PC-9 (cell line): ENCODE data around the gene WDR93. TPM values are rescaled to one million over a fixed set of nuclear protein-coding genes. Genes with fewer than 3 reads are reported as not detected.
"Not testable (repeated sequence)": the region's sequence is repeated elsewhere in the genome, so short reads cannot be mapped to it uniquely, and the experiment has no call there.

Experiments
- BruUV-seq: library from RNA; stranded (reverse); fragments of 400-500 nt; replicated peaks from 2 replicates; lab custom pipeline; 2021; lab: Mats Ljungman, UMichigan
- CTCF ChIA-PET: fragments of 300-600 bp; sonication (Branson Sonifier 250); formaldehyde crosslinking; loops from one replicate; lab custom pipeline; 2022; ENCODE audit warnings: antibody characterized with exemption; lab: Charles Lee
- POLR2A ChIA-PET: fragments of 300-600 bp; sonication (Branson Sonifier 250); formaldehyde crosslinking; loops from one replicate; lab custom pipeline; 2022; ENCODE audit warnings: antibody characterized with exemption; ENCODE audit not compliant: unreplicated experiment; lab: Charles Lee
- DNase-seq, 2 experiments: peaks; one replicate each; pipeline versions ENCODE4 v3.0.0 to v3.0.0-alpha.2; 2015 to 2022; ENCODE audit warnings: mixed read lengths in 1 of 2
- H2AFZ ChIP-seq: fragments of 200-600 bp; sonication (generic); 2 replicates; pipeline ENCODE4 v1.8.1; 2017; ENCODE audit warnings: antibody characterized with exemption
- H3F3A ChIP-seq: fragments of 200-600 bp; sonication (generic); 2 replicates; pipeline ENCODE4 v1.8.1; 2017; ENCODE audit warnings: antibody characterized with exemption, mild to moderate bottlenecking, low read depth; ENCODE audit not compliant: insufficient read depth
- H3K27ac ChIP-seq: fragments of 200-600 bp; sonication (generic); 2 replicates; pipeline ENCODE4 v1.6.1; 2016; ENCODE audit warnings: mixed run types
- H3K27me3 ChIP-seq: fragments of 200-600 bp; sonication (generic); 2 replicates; pipeline ENCODE4 v1.6.1; 2016; ENCODE audit warnings: low read depth, mixed run types; ENCODE audit not compliant: insufficient read depth
- H3K36me3 ChIP-seq: fragments of 200-600 bp; sonication (generic); 2 replicates; pipeline ENCODE4 v1.6.1; 2016; ENCODE audit warnings: low read depth, mixed run types
- H3K4me1 ChIP-seq: fragments of 200-600 bp; sonication (generic); replicated peaks from 2 replicates; pipeline ENCODE4 v1.6.1; 2016; ENCODE audit warnings: mixed run types; ENCODE audit not compliant: insufficient read depth
- H3K4me2 ChIP-seq: fragments of 200-600 bp; sonication (generic); 2 replicates; pipeline ENCODE4 v1.6.1; 2017; ENCODE audit warnings: mixed run types
- H3K4me3 ChIP-seq: fragments of 200-600 bp; sonication (generic); 2 replicates; pipeline ENCODE4 v1.6.1; 2016; ENCODE audit warnings: mixed run types
- H3K79me2 ChIP-seq: fragments of 200-600 bp; sonication (generic); 2 replicates; pipeline ENCODE4 v1.6.1; 2017; ENCODE audit warnings: low read depth, mixed run types
- H3K9me2 ChIP-seq: fragments of 200-600 bp; sonication (generic); 2 replicates; pipeline ENCODE4 v1.8.1; 2017; ENCODE audit warnings: mild to moderate bottlenecking; ENCODE audit not compliant: insufficient read depth
- H3K9me3 ChIP-seq: fragments of 200-600 bp; sonication (generic); 2 replicates; pipeline ENCODE4 v1.8.1; 2016; ENCODE audit warnings: low read depth; ENCODE audit not compliant: insufficient read depth
- H4K20me1 ChIP-seq: fragments of 200-600 bp; sonication (generic); 2 replicates; pipeline ENCODE4 v1.8.1; 2017; ENCODE audit not compliant: insufficient read depth
- EZH2 ChIP-seq: fragments of 200-600 bp; sonication (generic); IDR thresholded peaks from 2 replicates; pipeline ENCODE4 v1.8.0; 2017; ENCODE audit warnings: antibody characterized with exemption, low read depth
- intact Hi-C: fragments of 100-400 bp; cut with micrococcal nuclease; formaldehyde crosslinking; loops from one replicate; pipeline ENCODE4 v1.10.0; 2022; ENCODE audit not compliant: unreplicated experiment
- total RNA-seq: library from RNA; stranded (reverse); gene quantifications from 2 replicates; pipeline ENCODE4 v1.2.3, GENCODE V29; 2021
- TF ChIP-seq, protein P1 (sequence below): fragments of 200-600 bp; sonication (generic); conservative IDR thresholded peaks from 2 replicates; pipeline ENCODE4 v1.6.1; 2017; ENCODE audit warnings: mixed run types, antibody characterized with exemption, mild to moderate bottlenecking, moderate library complexity

The WDR93 gene
- total RNA-seq, 1 experiment from 2014 or later, result 1.8 TPM

DNA sequence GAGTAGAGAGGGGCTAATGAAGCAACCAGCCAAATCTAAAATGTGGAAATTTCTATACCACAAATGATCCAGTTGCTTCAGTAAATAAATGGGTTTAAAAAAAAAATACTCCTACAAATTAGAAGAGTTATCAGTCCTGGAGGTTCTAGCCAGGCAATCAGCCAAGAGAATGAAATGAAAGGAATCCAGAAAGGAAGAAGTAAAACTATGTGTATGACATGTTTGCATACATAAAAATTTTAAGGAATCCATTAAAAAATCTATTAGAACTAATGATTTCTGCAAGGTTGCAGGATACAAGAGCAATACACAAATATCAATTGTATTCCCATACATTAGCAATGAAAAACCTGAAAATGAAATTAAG, 95.1 kb downstream of the WDR93 start:
- ChIA-PET CTCF (interaction anchor here (1.6 kb wide), 1 partner anchor 25 kb away, joined by 6 read pairs; no protein-coding TSS in a partner anchor), POLR2A (no interaction called here)
- no TSS peak for BruUV-seq
- no peaks in the 10 kb centered on the region for H4K20me1 ChIP-seq
- H3K4me1 ChIP-seq, result peaks cover 61% of the 10 kb centered on the region
- peaks cover 26% of the 10 kb centered on the region for H3K36me3 ChIP-seq
- H3K27ac ChIP-seq, result peak overlapping the region; percentile 96
- intact Hi-C loops, result loop anchor here (1.0 to 2.0 kb wide), 2 partner anchors 35 to 51 kb away; no protein-coding TSS in a partner anchor
- no peak overlapping the region for H2AFZ ChIP-seq
- peaks cover 80% of the 10 kb centered on the region for H3F3A ChIP-seq
- DNase-seq, result peak in 1 of 2 experiments; percentile 81
- no peaks in the 10 kb centered on the region for H3K79me2 ChIP-seq
- H3K4me3 ChIP-seq, result no peak overlapping the region
- no peak for TF ChIP-seq EZH2
- TF ChIP-seq, protein P1, sequence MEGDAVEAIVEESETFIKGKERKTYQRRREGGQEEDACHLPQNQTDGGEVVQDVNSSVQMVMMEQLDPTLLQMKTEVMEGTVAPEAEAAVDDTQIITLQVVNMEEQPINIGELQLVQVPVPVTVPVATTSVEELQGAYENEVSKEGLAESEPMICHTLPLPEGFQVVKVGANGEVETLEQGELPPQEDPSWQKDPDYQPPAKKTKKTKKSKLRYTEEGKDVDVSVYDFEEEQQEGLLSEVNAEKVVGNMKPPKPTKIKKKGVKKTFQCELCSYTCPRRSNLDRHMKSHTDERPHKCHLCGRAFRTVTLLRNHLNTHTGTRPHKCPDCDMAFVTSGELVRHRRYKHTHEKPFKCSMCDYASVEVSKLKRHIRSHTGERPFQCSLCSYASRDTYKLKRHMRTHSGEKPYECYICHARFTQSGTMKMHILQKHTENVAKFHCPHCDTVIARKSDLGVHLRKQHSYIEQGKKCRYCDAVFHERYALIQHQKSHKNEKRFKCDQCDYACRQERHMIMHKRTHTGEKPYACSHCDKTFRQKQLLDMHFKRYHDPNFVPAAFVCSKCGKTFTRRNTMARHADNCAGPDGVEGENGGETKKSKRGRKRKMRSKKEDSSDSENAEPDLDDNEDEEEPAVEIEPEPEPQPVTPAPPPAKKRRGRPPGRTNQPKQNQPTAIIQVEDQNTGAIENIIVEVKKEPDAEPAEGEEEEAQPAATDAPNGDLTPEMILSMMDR, result no peak
- no peaks in the 10 kb centered on the region for H3K9me3 ChIP-seq
- H3K4me2 ChIP-seq, result peak overlapping the region; percentile 51
- H3K9me2 ChIP-seq, result no peaks in the 10 kb centered on the region
- H3K27me3 ChIP-seq, result no peaks in the 10 kb centered on the region

DNA sequence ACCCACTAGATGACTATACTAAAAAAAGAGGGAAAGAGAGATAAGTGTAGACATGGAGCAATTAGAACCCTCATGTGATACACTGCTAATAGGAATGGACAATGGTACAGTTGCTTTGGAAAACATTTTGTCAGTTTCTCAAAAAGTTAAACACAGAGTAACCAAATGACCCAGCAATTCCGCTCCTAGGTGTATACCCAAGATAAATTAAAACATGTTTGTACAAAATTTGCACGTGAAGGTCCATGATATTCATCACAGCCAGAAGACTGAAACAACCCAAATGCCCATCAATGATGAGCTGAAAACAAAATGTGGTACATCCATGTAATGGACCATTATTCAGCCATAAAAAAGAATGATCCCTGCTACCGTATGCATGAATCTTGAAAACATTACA, 97.3 kb downstream of the WDR93 start:
- H3K79me2 ChIP-seq, result no peaks in the 10 kb centered on the region
- H3K4me3 ChIP-seq, result no peak overlapping the region
- H3K4me1 ChIP-seq, result peaks cover 39% of the 10 kb centered on the region
- H3K36me3 ChIP-seq, result peaks cover 41% of the 10 kb centered on the region
- H3K4me2 ChIP-seq, result no peak overlapping the region
- no peak for TF ChIP-seq EZH2
- TF ChIP-seq, protein P1, result no peak
- BruUV-seq, result no TSS peak
- ChIA-PET CTCF (no interaction called here), POLR2A (no interaction called here)
- H3K9me3 ChIP-seq, result no peaks in the 10 kb centered on the region
- H4K20me1 ChIP-seq, result no peaks in the 10 kb centered on the region
- H3K27me3 ChIP-seq, result no peaks in the 10 kb centered on the region
- no peak for DNase-seq
- intact Hi-C loops, result no loop called here
- no peaks in the 10 kb centered on the region for H3K9me2 ChIP-seq
- H3F3A ChIP-seq, result peaks cover 72% of the 10 kb centered on the region
- H2AFZ ChIP-seq, result no peak overlapping the region
- H3K27ac ChIP-seq, result peak overlapping the region; percentile 96

DNA sequence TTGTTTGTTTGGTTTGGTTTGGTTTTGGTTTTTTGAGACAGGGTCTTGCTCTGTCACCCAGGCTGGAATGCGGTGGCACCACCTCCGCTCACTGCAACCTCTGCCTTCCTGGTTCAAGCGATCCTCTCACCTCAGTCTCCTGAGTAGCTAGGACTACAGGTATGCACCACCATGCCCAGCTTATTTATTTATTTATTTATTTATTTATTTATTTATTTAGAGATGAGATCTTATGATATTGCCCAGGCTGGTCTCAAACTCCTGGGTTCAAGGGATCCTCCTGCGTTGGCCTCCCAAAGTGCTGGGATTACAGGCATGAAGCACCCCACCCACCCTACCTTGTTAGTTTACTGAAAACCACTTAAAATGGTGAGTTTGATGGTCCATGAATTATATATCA, 98.0 kb downstream of the WDR93 start:
- DNase-seq, H3K27me3 ChIP-seq, intact Hi-C loops, CTCF ChIA-PET, H2AFZ ChIP-seq, H3K9me3 ChIP-seq, H3K79me2 ChIP-seq, H3K4me3 ChIP-seq, H4K20me1 ChIP-seq, H3K9me2 ChIP-seq, BruUV-seq, POLR2A ChIA-PET, H3K4me2 ChIP-seq: not testable (repeated sequence)
- peaks cover 44% of the 10 kb centered on the region for H3K36me3 ChIP-seq
- H3K4me1 ChIP-seq, result peaks cover 33% of the 10 kb centered on the region
- peaks cover 67% of the 10 kb centered on the region for H3F3A ChIP-seq
- 0 out of 2 replicates have a peak overlapping the region, but pooled peaks have one; percentile 96 for H3K27ac ChIP-seq

DNA sequence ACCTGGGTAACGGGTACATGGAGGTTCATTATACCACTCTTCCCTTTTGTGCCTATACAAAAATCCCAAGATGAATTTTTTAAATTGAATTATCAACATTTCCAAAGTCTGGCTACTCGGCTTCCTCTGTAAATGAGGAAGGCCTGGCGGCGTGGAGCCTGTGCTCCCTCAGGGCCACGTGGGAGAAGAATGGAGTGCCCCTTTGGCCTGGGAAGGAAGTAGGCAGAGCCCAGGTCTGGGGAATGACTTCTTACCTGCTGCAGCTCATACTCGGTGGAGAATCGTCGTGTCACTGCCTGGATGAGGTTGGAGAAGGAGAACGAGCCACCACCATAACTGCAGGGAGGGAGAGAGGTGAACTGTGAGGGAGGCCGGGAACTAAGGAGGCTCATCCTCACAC, 99.6 kb downstream of the WDR93 start:
- Histone ChIP-seq H3K27me3 (no peaks in the 10 kb centered on the region), H3K27ac (peak overlapping the region; percentile 0; the same call in 1 of the 2 replicates), H3K9me2 (no peaks in the 10 kb centered on the region), H3K9me3 (no peaks in the 10 kb centered on the region), H4K20me1 (no peaks in the 10 kb centered on the region), H3K4me2 (no peak overlapping the region), H3K36me3 (peaks cover 43% of the 10 kb centered on the region), H2AFZ (no peak overlapping the region), H3F3A (peaks cover 61% of the 10 kb centered on the region), H3K79me2 (no peaks in the 10 kb centered on the region), H3K4me1 (peaks cover 23% of the 10 kb centered on the region), H3K4me3 (no peak overlapping the region)
- TF ChIP-seq EZH2, result no peak
- TF ChIP-seq, protein P1, result no peak
- BruUV-seq, result no TSS peak
- intact Hi-C loops, result no loop called here
- ChIA-PET POLR2A (no interaction called here), CTCF (no interaction called here)
- DNase-seq, result no peak
